Measurements from ENCODE around the gene LIPG.

LIPG gene

DNA sequence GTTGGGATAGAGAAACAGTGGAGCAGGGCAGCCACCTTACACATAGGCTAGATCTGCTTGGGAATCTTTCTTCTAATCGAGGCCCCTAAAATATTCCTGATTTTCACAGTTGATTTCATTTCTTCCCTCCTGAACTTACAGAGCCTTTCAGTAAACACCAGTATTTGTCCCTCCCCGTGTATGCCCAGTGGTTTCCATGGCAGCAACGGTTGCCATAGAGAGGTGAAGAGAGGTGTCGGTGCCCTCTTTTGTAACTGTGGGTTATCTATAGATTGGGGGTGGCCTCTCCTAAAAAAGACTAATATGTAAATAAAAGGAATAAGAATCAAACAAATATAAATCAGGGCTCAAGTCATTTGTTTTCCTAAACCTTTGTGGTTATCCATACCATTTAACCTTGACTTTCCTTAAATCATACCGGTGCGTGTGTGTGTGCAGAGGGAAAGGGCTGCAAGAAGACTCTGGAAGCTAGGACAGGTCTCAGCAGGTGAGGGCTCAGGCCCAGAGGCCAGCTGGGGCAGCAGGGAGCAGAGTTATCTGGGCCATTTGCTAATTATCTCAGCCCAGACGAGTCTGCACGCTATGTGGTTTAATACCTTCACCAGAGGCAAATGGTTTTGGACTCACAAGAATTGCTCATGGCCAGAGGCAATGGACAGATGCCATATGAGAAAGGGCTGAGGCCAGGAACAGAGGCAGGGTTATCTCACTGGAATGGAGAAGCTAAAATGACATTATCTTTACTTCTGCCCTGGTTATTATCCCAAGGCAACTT is 35.5 kb downstream of the LIPG start:
- TF ChIP-seq CTCF (IDR thresholded peaks at IDR 0.05; ENCODE audit: low read length, missing control alignments): no peak
- no peak overlapping the region for H3K4me3 ChIP-seq (replicated peaks; ENCODE audit: low read depth, low read length)
- DNase-seq (ENCODE audit: low read depth): peak; percentile 49

DNA sequence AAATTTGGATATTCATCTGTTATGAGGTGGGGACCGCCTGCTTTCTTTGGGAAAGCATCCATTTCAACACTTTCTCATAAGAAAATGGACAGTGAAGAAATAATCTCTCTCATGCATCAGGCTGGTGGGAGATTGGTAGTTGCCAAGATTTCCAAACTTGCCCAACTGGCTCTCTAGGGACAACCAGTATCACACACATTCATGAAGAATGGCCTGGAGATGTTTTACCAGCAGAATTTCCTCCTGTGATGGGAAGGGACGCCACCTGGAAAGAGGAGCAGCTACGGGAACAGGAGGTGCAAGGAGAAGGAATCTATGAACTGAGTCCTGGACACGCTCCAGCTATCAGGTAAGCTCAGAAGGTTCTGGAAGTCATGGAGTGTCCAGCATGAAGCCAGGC is 39.4 kb downstream of the LIPG start:
- H3K4me3 ChIP-seq (replicated peaks; ENCODE audit: low read depth, low read length): no peak overlapping the region
- TF ChIP-seq CTCF (IDR thresholded peaks at IDR 0.05; ENCODE audit: low read length, missing control alignments): no peak
- no peak for DNase-seq (ENCODE audit: low read depth)

DNA sequence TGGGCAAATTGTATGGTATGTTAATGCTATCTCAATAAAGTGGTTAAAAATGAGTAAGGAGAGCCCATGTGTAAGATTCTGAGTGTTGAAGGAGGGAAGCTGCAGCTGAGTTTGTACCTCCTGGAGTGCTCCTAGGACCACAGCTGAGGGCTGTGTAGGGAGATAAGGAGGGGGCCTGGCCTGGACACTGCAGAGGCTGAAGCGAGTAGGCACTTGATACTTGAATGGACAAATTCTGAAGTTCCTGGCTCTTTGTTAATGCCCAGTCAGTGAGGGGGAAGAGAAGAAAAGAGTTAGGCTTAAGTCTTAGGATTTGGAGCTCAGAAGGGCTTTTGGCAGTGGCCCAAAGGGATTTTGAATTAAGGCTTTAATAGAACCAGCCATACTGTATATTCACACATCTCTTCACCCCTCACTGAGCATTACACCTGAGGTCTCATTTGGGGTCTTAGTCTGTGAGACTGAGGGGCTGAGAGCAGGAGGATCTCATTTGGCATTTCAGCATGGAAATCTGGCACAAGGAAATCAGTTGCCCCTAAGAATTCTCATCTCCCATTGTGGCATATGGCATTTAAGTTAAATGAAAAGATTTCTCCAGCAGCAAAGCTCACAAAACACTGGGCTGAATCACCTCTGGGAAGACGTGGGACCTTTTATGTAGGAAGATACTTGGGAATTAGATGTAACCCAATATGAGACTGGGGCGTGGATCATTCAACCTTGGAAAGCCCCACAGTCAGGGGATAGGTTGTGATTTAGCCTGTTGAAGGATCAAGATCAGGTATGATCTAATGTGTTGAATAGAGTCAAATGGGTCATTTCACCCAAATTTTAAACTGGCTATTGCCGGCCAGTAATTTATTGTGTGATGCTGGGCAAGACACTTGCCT is 46.8 kb downstream of the LIPG start:
- TF ChIP-seq CTCF (IDR thresholded peaks at IDR 0.05; ENCODE audit: low read length, missing control alignments): no peak
- H3K4me3 ChIP-seq (replicated peaks; ENCODE audit: low read depth, low read length): no peak overlapping the region
- no peak for DNase-seq (ENCODE audit: low read depth)

GRCh38 chr18:49609256-49610021 is 47.6 kb downstream of the LIPG start:
- no peak overlapping the region for H3K4me3 ChIP-seq (replicated peaks; ENCODE audit: low read depth, low read length)
- no peak for DNase-seq (ENCODE audit: low read depth)
- no peak for TF ChIP-seq CTCF (IDR thresholded peaks at IDR 0.05; ENCODE audit: low read length, missing control alignments)

DNA sequence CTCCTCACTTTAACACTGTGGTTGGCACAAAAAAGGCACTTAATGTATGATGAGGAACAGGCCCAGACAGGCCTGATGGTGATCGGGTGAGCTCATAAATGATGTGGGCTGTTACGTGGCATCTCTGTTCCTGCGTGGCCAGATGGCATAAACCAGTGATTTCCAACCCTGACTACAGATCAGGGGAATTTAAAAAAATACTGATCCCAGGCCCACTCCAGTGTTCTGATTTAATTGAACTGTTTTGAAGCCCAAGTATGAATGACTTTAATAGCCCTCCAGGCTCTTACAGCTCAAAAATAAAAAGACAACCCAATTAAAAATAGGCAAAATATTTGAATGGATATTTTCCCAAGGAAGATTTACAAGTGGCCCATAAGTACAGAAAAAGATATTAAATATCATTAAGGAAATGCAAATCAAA is 48.2 kb downstream of the LIPG start:
- no peak for DNase-seq (ENCODE audit: low read depth)
- no peak overlapping the region for H3K4me3 ChIP-seq (replicated peaks; ENCODE audit: low read depth, low read length)
- no peak for TF ChIP-seq CTCF (IDR thresholded peaks at IDR 0.05; ENCODE audit: low read length, missing control alignments)

GRCh38 chr18:49611316-49611715 is 49.5 kb downstream of the LIPG start:
- H3K4me3 ChIP-seq (replicated peaks; ENCODE audit: low read depth, low read length): no peak overlapping the region
- TF ChIP-seq CTCF (IDR thresholded peaks at IDR 0.05; ENCODE audit: low read length, missing control alignments): no peak
- DNase-seq (ENCODE audit: low read depth): no peak
